Left kidney (tissue), 2 donors: Measurements from ENCODE around the gene INF2. TPM values are rescaled to one million over a fixed set of nuclear protein-coding genes. Genes with fewer than 3 reads are reported as not detected.
"Not testable (repeated sequence)": the region's sequence is repeated elsewhere in the genome, so short reads cannot be mapped to it uniquely, and the experiment has no call there.

Experiments used
- DNase-seq: peaks from one replicate; pipeline ENCODE4 v3.0.0-alpha.2; 2013
- polyA plus RNA-seq: library from polyadenylated mRNA; unstranded; fragments of 120-200 nt; gene quantifications from one replicate; pipeline ENCODE4 v1.2.1, GENCODE V29; 2013; ENCODE audit not compliant: insufficient read length

INF2 gene
- polyA plus RNA-seq, 1 donor, result 38.9 TPM

- DNase-seq, result no peak
Observed at GRCh38 chr14:104656014-104656714, 33.3 kb upstream of the INF2 start.

- DNase-seq, result no peak
Observed at GRCh38 chr14:104657101-104657524, 32.3 kb upstream of the INF2 start.

GRCh38 chr14:104657563-104658324 lies 31.7 kb upstream of the INF2 start:
- peak; percentile 44 for DNase-seq

- DNase-seq, result no peak
Observed at GRCh38 chr14:104658325-104658712, 31.1 kb upstream of the INF2 start.

GRCh38 chr14:104659146-104659545 lies 30.3 kb upstream of the INF2 start:
- no peak for DNase-seq

- DNase-seq, result no peak
Observed at GRCh38 chr14:104659764-104660523, 29.5 kb upstream of the INF2 start.

GRCh38 chr14:104660597-104660996 lies 28.8 kb upstream of the INF2 start:
- no peak for DNase-seq

GRCh38 chr14:104661086-104661485 lies 28.3 kb upstream of the INF2 start:
- DNase-seq, result no peak

- not testable (repeated sequence) for DNase-seq
Observed at GRCh38 chr14:104661528-104662157, 27.8 kb upstream of the INF2 start.

GRCh38 chr14:104662472-104662871 lies 26.9 kb upstream of the INF2 start:
- DNase-seq, result not testable (repeated sequence)

- DNase-seq, result no peak
Observed at GRCh38 chr14:104664107-104664506, 25.3 kb upstream of the INF2 start.

GRCh38 chr14:104664588-104664987 lies 24.8 kb upstream of the INF2 start:
- no peak for DNase-seq

GRCh38 chr14:104665114-104665656 lies 24.2 kb upstream of the INF2 start:
- DNase-seq, result no peak

- DNase-seq, result no peak
Observed at GRCh38 chr14:104665657-104666522, 23.5 kb upstream of the INF2 start.

- DNase-seq, result not testable (repeated sequence)
Observed at GRCh38 chr14:104666523-104666895, 22.9 kb upstream of the INF2 start.

- DNase-seq, result no peak
Observed at GRCh38 chr14:104666981-104667380, 22.4 kb upstream of the INF2 start.

GRCh38 chr14:104669697-104670096 lies 19.7 kb upstream of the INF2 start:
- no peak for DNase-seq

- not testable (repeated sequence) for DNase-seq
Observed at GRCh38 chr14:104671330-104671977, 18.0 kb upstream of the INF2 start.

- not testable (repeated sequence) for DNase-seq
Observed at GRCh38 chr14:104672119-104672518, 17.3 kb upstream of the INF2 start.

GRCh38 chr14:104673481-104673880 lies 15.9 kb upstream of the INF2 start:
- DNase-seq, result no peak

- DNase-seq, result no peak
Observed at GRCh38 chr14:104675447-104675846, 14.0 kb upstream of the INF2 start.
